HG02943 (cell line): ENCODE data around the gene ST6GALNAC6.

Experiments
- ATAC-seq: cut with Tn5 transposase; IDR thresholded peaks from one replicate; pipeline ENCODE4 v1.9.1; 2021; ENCODE audit warnings: mild to moderate bottlenecking, low read depth, moderate library complexity; ENCODE audit not compliant: unreplicated experiment

ST6GALNAC6 gene

GRCh38 chr9:127934986-127935385 lies 35.6 kb upstream of the ST6GALNAC6 start:
- no peak for ATAC-seq

GRCh38 chr9:127934248-127934647 lies 34.8 kb upstream of the ST6GALNAC6 start:
- ATAC-seq, result no peak

GRCh38 chr9:127931092-127931881 lies 31.9 kb upstream of the ST6GALNAC6 start:
- ATAC-seq, result peak; percentile 13

- peak; percentile 75 for ATAC-seq
Measured at GRCh38 chr9:127930231-127931091, 31.1 kb upstream of the ST6GALNAC6 start, which contains the start of gene PIP5KL1. PIP5KL1 (minus strand) TSS chr9:127930777; CDS start chr9:127930752, 25 bp downstream.

GRCh38 chr9:127929625-127929979 lies 30.2 kb upstream of the ST6GALNAC6 start:
- ATAC-seq, result no peak

- no peak for ATAC-seq
Measured at GRCh38 chr9:127928676-127929624, 29.5 kb upstream of the ST6GALNAC6 start.

- ATAC-seq, result no peak
Measured at GRCh38 chr9:127927988-127928675, 28.7 kb upstream of the ST6GALNAC6 start.

GRCh38 chr9:127927201-127927987 lies 28.0 kb upstream of the ST6GALNAC6 start:
- no peak for ATAC-seq

- ATAC-seq, result no peak
Measured at GRCh38 chr9:127926906-127927200, 27.4 kb upstream of the ST6GALNAC6 start.

- ATAC-seq, result no peak
Measured at GRCh38 chr9:127925959-127926905, 26.8 kb upstream of the ST6GALNAC6 start.

- no peak for ATAC-seq
Measured at GRCh38 chr9:127924736-127925444, 25.5 kb upstream of the ST6GALNAC6 start.

GRCh38 chr9:127923771-127924170 lies 24.4 kb upstream of the ST6GALNAC6 start:
- no peak for ATAC-seq

GRCh38 chr9:127923046-127923445 lies 23.6 kb upstream of the ST6GALNAC6 start:
- no peak for ATAC-seq

- no peak for ATAC-seq
Measured at GRCh38 chr9:127921557-127922120, 22.2 kb upstream of the ST6GALNAC6 start.

GRCh38 chr9:127920794-127921193 lies 21.4 kb upstream of the ST6GALNAC6 start:
- ATAC-seq, result no peak

GRCh38 chr9:127919253-127919815 lies 19.9 kb upstream of the ST6GALNAC6 start:
- ATAC-seq, result no peak
